ENCODE measurements around the gene NPR1.

NPR1 gene

DNA sequence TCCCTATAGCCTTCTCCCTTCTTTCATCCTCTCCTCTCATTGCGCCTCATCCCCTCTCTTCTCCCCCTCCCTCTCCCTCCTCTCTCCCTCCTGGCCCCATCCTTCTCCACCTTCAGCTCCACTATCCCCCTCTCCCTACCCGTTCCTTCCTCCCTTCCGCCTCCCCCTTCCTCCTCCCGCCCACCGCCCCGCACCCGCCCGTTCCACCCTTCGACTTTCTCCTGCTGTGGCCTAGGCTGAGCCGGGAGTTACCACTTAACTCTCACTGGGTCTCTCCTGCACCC is 1.6 kb downstream of the NPR1 start:
- Histone ChIP-seq H3K27ac (no peak overlapping the region), H3K36me3 (ENCODE audit: insufficient read depth, low read length) (no peaks in the 10 kb centered on the region), H3K4me3 (peak overlapping the region; percentile 76), H3K9me3 (ENCODE audit: low read depth, low read length) (no peaks in the 10 kb centered on the region), H3K9ac (ENCODE audit: insufficient read length) (no peak overlapping the region)
- DNase-seq (ENCODE audit: low read depth, low spot score), result no peak
- TF ChIP-seq POLR2AphosphoS5 (IDR thresholded peaks at IDR 0.05; ENCODE audit: borderline replicate concordance, low read depth, low read length), result no peak
- no peak for TF ChIP-seq EZH2 (IDR thresholded peaks at IDR 0.05)
- TF ChIP-seq FOXP2 (optimal IDR thresholded peaks at IDR 0.05; ENCODE audit: control extremely low read depth, extremely low read length, insufficient read depth), result no peak

GRCh38 chr1:153682730-153683129 is 4.2 kb downstream of the NPR1 start:
- TF ChIP-seq EZH2 (IDR thresholded peaks at IDR 0.05), result no peak
- no peak for TF ChIP-seq FOXP2 (optimal IDR thresholded peaks at IDR 0.05; ENCODE audit: control extremely low read depth, extremely low read length, insufficient read depth)
- TF ChIP-seq POLR2AphosphoS5 (IDR thresholded peaks at IDR 0.05; ENCODE audit: borderline replicate concordance, low read depth, low read length), result no peak
- Histone ChIP-seq H3K9ac (ENCODE audit: insufficient read length) (no peak overlapping the region), H3K36me3 (ENCODE audit: insufficient read depth, low read length) (no peaks in the 10 kb centered on the region), H3K9me3 (ENCODE audit: low read depth, low read length) (no peaks in the 10 kb centered on the region), H3K4me3 (no peak overlapping the region), H3K27ac (no peak overlapping the region)
- no peak for DNase-seq (ENCODE audit: low read depth, low spot score)

DNA sequence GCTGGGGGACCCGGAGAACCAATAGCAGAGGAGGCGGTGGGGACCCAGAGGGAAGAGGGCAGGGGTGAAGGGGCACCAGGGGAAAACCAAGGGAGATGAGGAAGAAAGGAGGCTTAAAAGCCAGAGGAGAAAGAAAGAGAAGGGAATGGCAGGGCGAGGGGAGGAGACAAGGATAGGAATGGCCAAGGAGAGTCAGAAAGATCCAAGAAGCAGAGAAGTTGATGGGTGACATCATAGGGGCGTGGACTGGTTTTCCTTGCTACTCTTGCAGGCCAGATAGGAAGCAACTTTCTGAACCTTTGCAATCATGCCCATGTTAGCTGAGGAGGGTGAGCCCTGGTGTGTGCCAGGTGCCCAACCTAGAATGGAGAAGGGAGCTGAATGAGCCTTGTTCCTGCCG is 5.4 kb downstream of the NPR1 start:
- Histone ChIP-seq H3K27ac (no peak overlapping the region), H3K9ac (ENCODE audit: insufficient read length) (no peak overlapping the region), H3K36me3 (ENCODE audit: insufficient read depth, low read length) (no peaks in the 10 kb centered on the region), H3K9me3 (ENCODE audit: low read depth, low read length) (no peaks in the 10 kb centered on the region), H3K4me3 (no peak overlapping the region)
- no peak for DNase-seq (ENCODE audit: low read depth, low spot score)
- TF ChIP-seq EZH2 (IDR thresholded peaks at IDR 0.05), result no peak
- TF ChIP-seq POLR2AphosphoS5 (IDR thresholded peaks at IDR 0.05; ENCODE audit: borderline replicate concordance, low read depth, low read length), result no peak
- no peak for TF ChIP-seq FOXP2 (optimal IDR thresholded peaks at IDR 0.05; ENCODE audit: control extremely low read depth, extremely low read length, insufficient read depth)

GRCh38 chr1:153684892-153685291 is 6.4 kb downstream of the NPR1 start:
- Histone ChIP-seq H3K4me3 (no peak overlapping the region), H3K9ac (ENCODE audit: insufficient read length) (no peak overlapping the region), H3K9me3 (ENCODE audit: low read depth, low read length) (no peaks in the 10 kb centered on the region), H3K27ac (no peak overlapping the region), H3K36me3 (ENCODE audit: insufficient read depth, low read length) (no peaks in the 10 kb centered on the region)
- TF ChIP-seq FOXP2 (optimal IDR thresholded peaks at IDR 0.05; ENCODE audit: control extremely low read depth, extremely low read length, insufficient read depth) (no peak), EZH2 (IDR thresholded peaks at IDR 0.05) (no peak), POLR2AphosphoS5 (IDR thresholded peaks at IDR 0.05; ENCODE audit: borderline replicate concordance, low read depth, low read length) (no peak)
- DNase-seq (ENCODE audit: low read depth, low spot score), result no peak

- Histone ChIP-seq H3K4me3 (no peak overlapping the region), H3K9ac (ENCODE audit: insufficient read length) (no peak overlapping the region), H3K27ac (no peak overlapping the region), H3K9me3 (ENCODE audit: low read depth, low read length) (no peaks in the 10 kb centered on the region), H3K36me3 (ENCODE audit: insufficient read depth, low read length) (no peaks in the 10 kb centered on the region)
- TF ChIP-seq FOXP2 (optimal IDR thresholded peaks at IDR 0.05; ENCODE audit: control extremely low read depth, extremely low read length, insufficient read depth), result no peak
- no peak for TF ChIP-seq POLR2AphosphoS5 (IDR thresholded peaks at IDR 0.05; ENCODE audit: borderline replicate concordance, low read depth, low read length)
- TF ChIP-seq EZH2 (IDR thresholded peaks at IDR 0.05), result no peak
- DNase-seq (ENCODE audit: low read depth, low spot score), result no peak
Measured at GRCh38 chr1:153685544-153686340, 7.3 kb downstream of the NPR1 start.

- Histone ChIP-seq H3K4me3 (no peak overlapping the region), H3K27ac (no peak overlapping the region), H3K9me3 (ENCODE audit: low read depth, low read length) (no peaks in the 10 kb centered on the region), H3K36me3 (ENCODE audit: insufficient read depth, low read length) (no peaks in the 10 kb centered on the region), H3K9ac (ENCODE audit: insufficient read length) (no peak overlapping the region)
- TF ChIP-seq POLR2AphosphoS5 (IDR thresholded peaks at IDR 0.05; ENCODE audit: borderline replicate concordance, low read depth, low read length) (no peak), FOXP2 (optimal IDR thresholded peaks at IDR 0.05; ENCODE audit: control extremely low read depth, extremely low read length, insufficient read depth) (no peak), EZH2 (IDR thresholded peaks at IDR 0.05) (no peak)
- DNase-seq (ENCODE audit: low read depth, low spot score), result no peak
Measured at GRCh38 chr1:153687346-153688125, 9.0 kb downstream of the NPR1 start.

DNA sequence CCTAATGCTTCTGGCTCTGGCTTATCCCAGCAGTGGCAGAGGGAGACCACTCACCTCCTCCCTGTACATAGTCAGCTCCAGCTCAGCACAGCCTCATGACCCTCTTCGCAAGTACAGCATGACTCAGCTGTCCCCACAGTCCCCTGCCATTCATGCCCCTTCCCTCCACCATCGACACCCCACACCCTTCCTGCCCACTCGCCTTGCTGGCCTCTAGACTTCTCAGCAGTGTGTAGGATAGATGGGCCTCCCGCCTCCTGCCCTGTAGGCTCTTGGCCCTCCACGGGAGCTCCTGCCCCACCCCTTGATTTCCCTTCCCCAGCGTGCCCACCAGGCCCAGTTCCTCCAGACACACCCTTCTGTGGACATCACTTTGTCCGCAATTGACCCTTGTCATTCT is 9.8 kb downstream of the NPR1 start:
- Histone ChIP-seq H3K36me3 (ENCODE audit: insufficient read depth, low read length) (no peaks in the 10 kb centered on the region), H3K27ac (no peak overlapping the region), H3K9ac (ENCODE audit: insufficient read length) (no peak overlapping the region), H3K9me3 (ENCODE audit: low read depth, low read length) (no peaks in the 10 kb centered on the region), H3K4me3 (no peak overlapping the region)
- no peak for TF ChIP-seq FOXP2 (optimal IDR thresholded peaks at IDR 0.05; ENCODE audit: control extremely low read depth, extremely low read length, insufficient read depth)
- no peak for TF ChIP-seq POLR2AphosphoS5 (IDR thresholded peaks at IDR 0.05; ENCODE audit: borderline replicate concordance, low read depth, low read length)
- TF ChIP-seq EZH2 (IDR thresholded peaks at IDR 0.05), result no peak
- no peak for DNase-seq (ENCODE audit: low read depth, low spot score)

DNA sequence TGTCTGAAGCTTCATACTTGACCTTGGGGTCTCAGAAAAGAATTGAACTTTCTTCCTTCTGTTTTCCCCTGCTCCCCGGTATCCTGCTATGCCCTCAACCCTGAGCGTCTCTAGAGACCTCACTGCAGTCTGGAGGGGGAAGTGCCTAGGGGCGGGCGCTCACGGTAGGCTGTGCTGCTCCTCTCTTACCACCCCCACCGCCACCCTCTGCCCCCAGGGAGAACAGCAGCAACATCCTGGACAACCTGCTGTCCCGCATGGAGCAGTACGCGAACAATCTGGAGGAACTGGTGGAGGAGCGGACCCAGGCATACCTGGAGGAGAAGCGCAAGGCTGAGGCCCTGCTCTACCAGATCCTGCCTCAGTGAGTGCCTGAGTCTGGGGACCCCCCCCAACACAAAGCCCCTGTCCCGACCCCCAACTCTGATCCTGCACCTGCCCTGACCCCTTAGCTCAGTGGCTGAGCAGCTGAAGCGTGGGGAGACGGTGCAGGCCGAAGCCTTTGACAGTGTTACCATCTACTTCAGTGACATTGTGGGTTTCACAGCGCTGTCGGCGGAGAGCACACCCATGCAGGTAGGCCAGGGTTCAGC is 10.3 kb downstream of the NPR1 start:
- no peak overlapping the region for H3K9ac ChIP-seq (ENCODE audit: insufficient read length)
- H3K36me3 ChIP-seq (ENCODE audit: insufficient read depth, low read length), result no peaks in the 10 kb centered on the region
- DNase-seq (ENCODE audit: low read depth, low spot score), result no peak
- no peak overlapping the region for H3K4me3 ChIP-seq
- no peak overlapping the region for H3K27ac ChIP-seq
- H3K9me3 ChIP-seq (ENCODE audit: low read depth, low read length), result no peaks in the 10 kb centered on the region
- TF ChIP-seq FOXP2 (optimal IDR thresholded peaks at IDR 0.05; ENCODE audit: control extremely low read depth, extremely low read length, insufficient read depth) (no peak), POLR2AphosphoS5 (IDR thresholded peaks at IDR 0.05; ENCODE audit: borderline replicate concordance, low read depth, low read length) (no peak), EZH2 (IDR thresholded peaks at IDR 0.05) (no peak)

All from SK-N-MC (cell line).